Esophagus muscularis mucosa (tissue), 4 donors: ENCODE measurements around the gene TRIM29. TPM values are rescaled to one million over a fixed set of nuclear protein-coding genes. Genes with fewer than 3 reads are reported as not detected.
A peak's percentile ranks its signal among the peaks of the same experiment; 100 is the strongest.

ENCODE experiments used
- DNase-seq: peaks from one replicate; pipeline ENCODE4 v3.0.0-alpha.2; 2017; ENCODE audit errors: extremely low spot score
- H3K27ac ChIP-seq, 4 donors: fragments of 200-600 bp; sonication (generic); replicated peaks in 1 of 4; 1 replicate in 3 of 4; 2 replicates in 1 of 4; pipeline ENCODE4 v1.5.1; 2016 to 2019; ENCODE audit warnings: mild to moderate bottlenecking in 1 of 4
- H3K27me3 ChIP-seq, 4 donors: fragments of 200-600 bp; sonication (generic); one replicate each; pipeline versions ENCODE4 v1.5.1 to v1.6.0; 2016 to 2019
- H3K36me3 ChIP-seq, 4 donors: fragments of 200-600 bp; sonication (generic); one replicate each; pipeline ENCODE4 v1.5.1; 2016 to 2019
- H3K4me1 ChIP-seq, 4 donors: fragments of 200-600 bp; sonication (generic); one replicate each; pipeline ENCODE4 v1.5.1; 2016 to 2019
- H3K4me3 ChIP-seq, 4 donors: fragments of 200-600 bp; sonication (generic); 1 replicate in 2 of 4; 2 replicates in 2 of 4; pipeline ENCODE4 v1.5.1; 2016 to 2019; ENCODE audit warnings: mild to moderate bottlenecking in 4 of 4, moderate library complexity in 1 of 4
- H3K9me3 ChIP-seq, 4 donors: fragments of 200-600 bp; sonication (generic); 1 replicate in 3 of 4; 2 replicates in 1 of 4; pipeline ENCODE4 v1.5.1; 2016 to 2019
- EP300 ChIP-seq: sonication (generic); formaldehyde crosslinking; IDR thresholded peaks from one replicate; pipeline ENCODE4 v1.6.1; 2017; ENCODE audit warnings: antibody characterized with exemption
- POLR2A ChIP-seq: fragments of 450-650 bp; IDR thresholded peaks from one replicate; pipeline ENCODE4 v1.6.1; 2017; ENCODE audit warnings: antibody characterized with exemption, moderate library complexity, mild to moderate bottlenecking, low read depth
- POLR2AphosphoS5 ChIP-seq, 2 donors: sonication (generic); formaldehyde crosslinking; IDR thresholded peaks; one replicate each; pipeline ENCODE4 v1.6.1; 2017; ENCODE audit warnings: antibody characterized with exemption in 2 of 2
- WGBS: methylation state at CpG from one replicate; pipeline ENCODE4 v1.1.5; 2018; 5-methylcytosine and 5-hydroxymethylcytosine counted together
- intact Hi-C: fragments of 100-400 bp; cut with DNase I; formaldehyde crosslinking; loops from one replicate; pipeline ENCODE4 v1.15.1; 2023
- total RNA-seq, 4 donors: library from RNA; depleted of rRNA; stranded (reverse); fragments of >200 nt; gene quantifications; one replicate each; pipeline versions ENCODE4 v1.1.0 to v1.2.1, GENCODE V29; 2016
- TF ChIP-seq, protein P1 (sequence below), 3 experiments: fragments of 200-600 bp in 2 of 3; fragments of 450-650 bp in 1 of 3; sonication (generic) in 2 of 3; IDR thresholded peaks; one replicate each; pipeline ENCODE4 v1.5.1; 2017 to 2019; ENCODE audit warnings: antibody characterized with exemption in 3 of 3, mild to moderate bottlenecking in 2 of 3, moderate library complexity in 1 of 3

Gene TRIM29
- total RNA-seq, 4 donors from 2014 or later, result 0.45 to 1.3 (median 0.75) TPM

GRCh38 chr11:120063686-120064340 lies 74.1 kb downstream of the TRIM29 start:
- no peak overlapping the region for H3K4me3 ChIP-seq
- H3K27me3 ChIP-seq, result peaks cover 0 to 71% (median 0%) of the 10 kb centered on the region in 4 donors
- H3K36me3 ChIP-seq, result no peaks in the 10 kb centered on the region
- no peak overlapping the region for H3K27ac ChIP-seq
- no peak for TF ChIP-seq POLR2A
- TF ChIP-seq POLR2AphosphoS5 (IDR thresholded peaks at IDR 0.05), result no peak
- TF ChIP-seq, protein P1, sequence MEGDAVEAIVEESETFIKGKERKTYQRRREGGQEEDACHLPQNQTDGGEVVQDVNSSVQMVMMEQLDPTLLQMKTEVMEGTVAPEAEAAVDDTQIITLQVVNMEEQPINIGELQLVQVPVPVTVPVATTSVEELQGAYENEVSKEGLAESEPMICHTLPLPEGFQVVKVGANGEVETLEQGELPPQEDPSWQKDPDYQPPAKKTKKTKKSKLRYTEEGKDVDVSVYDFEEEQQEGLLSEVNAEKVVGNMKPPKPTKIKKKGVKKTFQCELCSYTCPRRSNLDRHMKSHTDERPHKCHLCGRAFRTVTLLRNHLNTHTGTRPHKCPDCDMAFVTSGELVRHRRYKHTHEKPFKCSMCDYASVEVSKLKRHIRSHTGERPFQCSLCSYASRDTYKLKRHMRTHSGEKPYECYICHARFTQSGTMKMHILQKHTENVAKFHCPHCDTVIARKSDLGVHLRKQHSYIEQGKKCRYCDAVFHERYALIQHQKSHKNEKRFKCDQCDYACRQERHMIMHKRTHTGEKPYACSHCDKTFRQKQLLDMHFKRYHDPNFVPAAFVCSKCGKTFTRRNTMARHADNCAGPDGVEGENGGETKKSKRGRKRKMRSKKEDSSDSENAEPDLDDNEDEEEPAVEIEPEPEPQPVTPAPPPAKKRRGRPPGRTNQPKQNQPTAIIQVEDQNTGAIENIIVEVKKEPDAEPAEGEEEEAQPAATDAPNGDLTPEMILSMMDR (IDR thresholded peaks at IDR 0.05), result no peak
- TF ChIP-seq EP300, result no peak
- H3K4me1 ChIP-seq, result peaks cover 0 to 6% (median 5%) of the 10 kb centered on the region in 4 donors
- H3K9me3 ChIP-seq, result no peaks in the 10 kb centered on the region
- WGBS, result 81% methylated on average over 7 of the region's 7 CpGs
- DNase-seq, result peak; percentile 87
- intact Hi-C loops, result no loop called here

GRCh38 chr11:120062561-120062930 lies 75.4 kb downstream of the TRIM29 start:
- H3K27me3 ChIP-seq, result peaks cover 0 to 65% (median 0%) of the 10 kb centered on the region in 4 donors
- no peak for DNase-seq
- H3K27ac ChIP-seq, result no peak overlapping the region
- TF ChIP-seq POLR2A, result no peak
- no peak for TF ChIP-seq POLR2AphosphoS5 (IDR thresholded peaks at IDR 0.05)
- TF ChIP-seq, protein P1 (IDR thresholded peaks at IDR 0.05), result no peak
- no peak for TF ChIP-seq EP300
- no peaks in the 10 kb centered on the region for H3K36me3 ChIP-seq
- H3K4me3 ChIP-seq, result no peak overlapping the region
- intact Hi-C loops, result no loop called here
- WGBS, result 37% methylated on average over 7 of the region's 7 CpGs
- H3K4me1 ChIP-seq, result peaks cover 0 to 6% (median 5%) of the 10 kb centered on the region in 4 donors
- no peaks in the 10 kb centered on the region for H3K9me3 ChIP-seq

GRCh38 chr11:120061761-120062560 lies 76.0 kb downstream of the TRIM29 start:
- peak; percentile 70 for DNase-seq
- Histone ChIP-seq H3K4me3 (no peak overlapping the region), H3K9me3 (no peaks in the 10 kb centered on the region), H3K4me1 (peaks cover 0 to 6% (median 5%) of the 10 kb centered on the region in 4 donors), H3K36me3 (no peaks in the 10 kb centered on the region), H3K27ac (no peak overlapping the region), H3K27me3 (peaks cover 0 to 63% (median 0%) of the 10 kb centered on the region in 4 donors)
- intact Hi-C loops, result no loop called here
- TF ChIP-seq, protein P1 (IDR thresholded peaks at IDR 0.05), result no peak
- no peak for TF ChIP-seq POLR2A
- TF ChIP-seq POLR2AphosphoS5 (IDR thresholded peaks at IDR 0.05), result no peak
- no peak for TF ChIP-seq EP300
- WGBS, result 51% methylated on average over 28 of the region's 28 CpGs

Other genes with a start within 250 kb of the TRIM29 start
- gene OAF, start 72.9 kb upstream of the TRIM29 start, total RNA-seq, result 10 to 100 TPM; 30.7 to 66.1 (median 58.1) TPM
- gene POU2F3, start 102.0 kb upstream of the TRIM29 start, total RNA-seq, result not detected
- gene TLCD5, start 187.2 kb upstream of the TRIM29 start, total RNA-seq, result 1 to 10 TPM; 3.7 to 6.3 (median 4.4) TPM
- gene ARHGEF12, start 198.3 kb upstream of the TRIM29 start, total RNA-seq, result 100 to 1,000 TPM in 3 of 4 donors, 10 to 100 TPM in 1; 89.1 to 118 (median 106) TPM